NCI-H2171 (cell line): ENCODE measurements around the gene TMEM209.

ENCODE experiments used
- DNase-seq: peaks from one replicate; lab custom pipeline; 2025; lab: John Stamatoyannopoulos, UW

TMEM209 gene

GRCh38 chr7:130143986-130144311 lies 61.3 kb downstream of the TMEM209 start:
- DNase-seq: no peak

GRCh38 chr7:130143334-130143732 lies 61.9 kb downstream of the TMEM209 start:
- DNase-seq: no peak

GRCh38 chr7:130142654-130143333 lies 62.4 kb downstream of the TMEM209 start:
- DNase-seq: no peak

- no peak for DNase-seq
Observed at GRCh38 chr7:130141884-130142653, 63.1 kb downstream of the TMEM209 start.

- no peak for DNase-seq
Observed at GRCh38 chr7:130141161-130141883, 63.9 kb downstream of the TMEM209 start.

GRCh38 chr7:130140551-130141160 lies 64.5 kb downstream of the TMEM209 start:
- no peak for DNase-seq

GRCh38 chr7:130139193-130139960 lies 65.8 kb downstream of the TMEM209 start:
- DNase-seq: no peak

GRCh38 chr7:130137207-130137606 lies 68.0 kb downstream of the TMEM209 start:
- DNase-seq: no peak

- no peak for DNase-seq
Observed at GRCh38 chr7:130136579-130137167, 68.5 kb downstream of the TMEM209 start.

- no peak for DNase-seq
Observed at GRCh38 chr7:130135208-130136205, 69.7 kb downstream of the TMEM209 start.

GRCh38 chr7:130134726-130135125 lies 70.5 kb downstream of the TMEM209 start:
- no peak for DNase-seq

GRCh38 chr7:130134106-130134636 lies 71.0 kb downstream of the TMEM209 start:
- DNase-seq: no peak

GRCh38 chr7:130133029-130133782 lies 72.0 kb downstream of the TMEM209 start:
- DNase-seq: no peak

- peak; percentile 59 for DNase-seq
Observed at GRCh38 chr7:130131964-130132875, 73.0 kb downstream of the TMEM209 start.

GRCh38 chr7:130131191-130131834 lies 73.9 kb downstream of the TMEM209 start:
- peak; percentile 43 for DNase-seq

- DNase-seq: no peak
Observed at GRCh38 chr7:130129011-130129411, 76.2 kb downstream of the TMEM209 start.

GRCh38 chr7:130127821-130128317 lies 77.3 kb downstream of the TMEM209 start:
- DNase-seq: no peak
